ENCODE results near the gene NADK2. TPM values are rescaled to one million over a fixed set of nuclear protein-coding genes. Genes with fewer than 3 reads are reported as not detected.
A peak's percentile ranks its signal among the peaks of the same experiment; 100 is the strongest.

NADK2 gene
- total RNA-seq, 1 experiment from 2014 or later = 36.9 TPM

GRCh38 chr5:36228505-36228904, 13.2 kb downstream of the NADK2 start:
- H2AFZ ChIP-seq (ENCODE audit: low read length) = no peak overlapping the region
- H3K36me3 ChIP-seq (ENCODE audit: insufficient read depth, low read length) = peaks cover 24% of the 10 kb centered on the region
- H3K4me2 ChIP-seq (ENCODE audit: low read depth, low read length, poor library complexity, severe bottlenecking) = no peak overlapping the region
- H3K9me3 ChIP-seq (ENCODE audit: low read length) = no peaks in the 10 kb centered on the region
- no peak overlapping the region for H3K4me3 ChIP-seq (ENCODE audit: low read length)
- peaks cover 78% of the 10 kb centered on the region for H3K79me2 ChIP-seq (ENCODE audit: low read length)
- no peak overlapping the region for H3K27ac ChIP-seq (ENCODE audit: low read length)
- H3K4me1 ChIP-seq (ENCODE audit: low read length) = peaks cover 52% of the 10 kb centered on the region
- DNase-seq = no peak
- no peaks in the 10 kb centered on the region for H3K9me2 ChIP-seq (replicated peaks; ENCODE audit: insufficient read depth, low read length)
- H4K20me1 ChIP-seq (ENCODE audit: insufficient read depth, low read depth, low read length) = no peaks in the 10 kb centered on the region
- H3K9ac ChIP-seq (ENCODE audit: low read length) = no peak overlapping the region
- no peaks in the 10 kb centered on the region for H3K27me3 ChIP-seq (ENCODE audit: low read length)

DNA sequence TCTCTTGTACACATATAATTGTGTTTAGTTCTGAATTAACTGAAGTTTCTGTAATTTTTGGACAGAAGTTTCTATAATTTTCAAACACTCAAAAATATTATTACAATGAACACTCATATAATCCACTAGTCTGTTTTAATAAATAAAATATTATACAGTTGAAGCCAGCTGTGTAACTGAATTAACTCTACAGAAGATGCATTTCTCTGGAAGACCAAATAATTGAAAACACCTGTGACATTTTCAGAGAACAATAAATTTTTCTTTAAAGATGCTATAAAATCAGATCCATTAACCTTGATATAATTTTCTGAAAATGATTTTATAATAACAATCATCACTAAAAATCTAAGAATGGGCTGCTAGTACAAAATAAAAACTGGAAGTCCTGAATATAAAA, 14.7 kb downstream of the NADK2 start:
- H3K9me3 ChIP-seq (ENCODE audit: low read length) = no peaks in the 10 kb centered on the region
- no peak overlapping the region for H2AFZ ChIP-seq (ENCODE audit: low read length)
- H3K4me2 ChIP-seq (ENCODE audit: low read depth, low read length, poor library complexity, severe bottlenecking) = no peak overlapping the region
- H3K4me1 ChIP-seq (ENCODE audit: low read length) = peaks cover 49% of the 10 kb centered on the region
- no peaks in the 10 kb centered on the region for H3K27me3 ChIP-seq (ENCODE audit: low read length)
- no peaks in the 10 kb centered on the region for H3K9me2 ChIP-seq (replicated peaks; ENCODE audit: insufficient read depth, low read length)
- H3K79me2 ChIP-seq (ENCODE audit: low read length) = peaks cover 75% of the 10 kb centered on the region
- no peak for DNase-seq
- H4K20me1 ChIP-seq (ENCODE audit: insufficient read depth, low read depth, low read length) = no peaks in the 10 kb centered on the region
- no peak overlapping the region for H3K27ac ChIP-seq (ENCODE audit: low read length)
- H3K36me3 ChIP-seq (ENCODE audit: insufficient read depth, low read length) = peaks cover 29% of the 10 kb centered on the region
- H3K4me3 ChIP-seq (ENCODE audit: low read length) = no peak overlapping the region
- H3K9ac ChIP-seq (ENCODE audit: low read length) = no peak overlapping the region

- Histone ChIP-seq H3K9me2 (replicated peaks; ENCODE audit: insufficient read depth, low read length) (no peaks in the 10 kb centered on the region), H3K27me3 (ENCODE audit: low read length) (no peaks in the 10 kb centered on the region), H3K4me1 (ENCODE audit: low read length) (peaks cover 23% of the 10 kb centered on the region), H3K4me2 (ENCODE audit: low read depth, low read length, poor library complexity, severe bottlenecking) (no peak overlapping the region), H3K36me3 (ENCODE audit: insufficient read depth, low read length) (peaks cover 65% of the 10 kb centered on the region), H4K20me1 (ENCODE audit: insufficient read depth, low read depth, low read length) (no peaks in the 10 kb centered on the region), H3K79me2 (ENCODE audit: low read length) (peaks cover 43% of the 10 kb centered on the region), H3K9ac (ENCODE audit: low read length) (no peak overlapping the region), H3K9me3 (ENCODE audit: low read length) (no peaks in the 10 kb centered on the region), H3K27ac (ENCODE audit: low read length) (peak overlapping the region; percentile 65), H2AFZ (ENCODE audit: low read length) (no peak overlapping the region), H3K4me3 (ENCODE audit: low read length) (no peak overlapping the region)
- no peak for DNase-seq
Observed at GRCh38 chr5:36222620-36223019, 19.1 kb downstream of the NADK2 start.

DNA sequence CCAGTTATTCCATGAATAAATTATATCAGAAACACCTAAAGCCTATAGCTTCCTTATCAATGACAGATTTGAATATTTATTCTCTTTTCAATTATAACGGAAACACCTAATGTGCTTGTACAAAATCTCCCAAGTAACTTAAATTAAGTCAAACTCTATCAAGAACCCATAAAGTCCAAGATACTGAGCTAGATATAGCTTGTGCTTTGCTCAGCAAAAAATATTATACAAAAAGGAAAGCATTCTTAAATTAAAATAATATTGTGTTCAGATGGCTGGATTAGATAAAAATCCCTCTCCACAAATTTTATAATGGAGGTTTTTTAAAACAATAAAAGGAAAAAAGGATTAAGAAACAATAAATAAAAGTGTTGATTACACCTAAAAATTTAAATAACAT, 23.7 kb downstream of the NADK2 start:
- Histone ChIP-seq H3K4me1 (ENCODE audit: low read length) (peaks cover 39% of the 10 kb centered on the region), H4K20me1 (ENCODE audit: insufficient read depth, low read depth, low read length) (no peaks in the 10 kb centered on the region), H3K9me3 (ENCODE audit: low read length) (no peaks in the 10 kb centered on the region), H3K4me2 (ENCODE audit: low read depth, low read length, poor library complexity, severe bottlenecking) (no peak overlapping the region), H3K79me2 (ENCODE audit: low read length) (peaks cover 31% of the 10 kb centered on the region), H3K36me3 (ENCODE audit: insufficient read depth, low read length) (peaks cover 75% of the 10 kb centered on the region), H3K9me2 (replicated peaks; ENCODE audit: insufficient read depth, low read length) (no peaks in the 10 kb centered on the region), H3K27me3 (ENCODE audit: low read length) (no peaks in the 10 kb centered on the region), H2AFZ (ENCODE audit: low read length) (no peak overlapping the region), H3K4me3 (ENCODE audit: low read length) (no peak overlapping the region), H3K9ac (ENCODE audit: low read length) (no peak overlapping the region), H3K27ac (ENCODE audit: low read length) (no peak overlapping the region)
- no peak for DNase-seq

GRCh38 chr5:36217567-36217966, 24.2 kb downstream of the NADK2 start:
- Histone ChIP-seq H3K27me3 (ENCODE audit: low read length) (no peaks in the 10 kb centered on the region), H3K79me2 (ENCODE audit: low read length) (peaks cover 32% of the 10 kb centered on the region), H3K9ac (ENCODE audit: low read length) (no peak overlapping the region), H3K4me1 (ENCODE audit: low read length) (peaks cover 35% of the 10 kb centered on the region), H3K9me2 (replicated peaks; ENCODE audit: insufficient read depth, low read length) (no peaks in the 10 kb centered on the region), H3K9me3 (ENCODE audit: low read length) (no peaks in the 10 kb centered on the region), H3K36me3 (ENCODE audit: insufficient read depth, low read length) (peaks cover 77% of the 10 kb centered on the region), H3K4me2 (ENCODE audit: low read depth, low read length, poor library complexity, severe bottlenecking) (peak overlapping the region; percentile 48), H2AFZ (ENCODE audit: low read length) (no peak overlapping the region), H3K4me3 (ENCODE audit: low read length) (no peak overlapping the region), H4K20me1 (ENCODE audit: insufficient read depth, low read depth, low read length) (no peaks in the 10 kb centered on the region), H3K27ac (ENCODE audit: low read length) (peak overlapping the region; percentile 76)
- no peak for DNase-seq

DNA sequence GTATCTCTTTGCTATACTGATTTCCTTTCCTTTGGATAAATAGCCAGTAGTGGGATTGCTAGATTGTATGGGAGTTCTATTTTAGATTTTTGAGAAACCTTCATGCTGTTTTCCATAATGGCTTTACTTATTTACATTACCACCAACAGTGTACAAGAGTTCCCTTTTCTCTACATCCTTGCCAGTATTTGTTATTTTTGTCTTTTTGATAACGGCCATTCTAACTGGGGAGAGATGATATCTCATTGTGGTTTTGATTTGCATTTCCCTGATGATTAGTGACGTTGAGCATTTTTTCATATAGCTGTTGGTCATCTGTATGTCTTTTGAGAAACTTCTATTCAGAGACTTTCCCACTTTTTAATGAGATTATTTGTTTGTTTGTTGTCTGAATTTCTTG, 25.8 kb downstream of the NADK2 start:
- Histone ChIP-seq H2AFZ (ENCODE audit: low read length) (no peak overlapping the region), H3K4me2 (ENCODE audit: low read depth, low read length, poor library complexity, severe bottlenecking) (peak overlapping the region; percentile 48), H3K9me2 (replicated peaks; ENCODE audit: insufficient read depth, low read length) (no peaks in the 10 kb centered on the region), H3K27ac (ENCODE audit: low read length) (peak overlapping the region; percentile 76), H3K79me2 (ENCODE audit: low read length) (peaks cover 23% of the 10 kb centered on the region), H3K36me3 (ENCODE audit: insufficient read depth, low read length) (peaks cover 70% of the 10 kb centered on the region), H3K9me3 (ENCODE audit: low read length) (no peaks in the 10 kb centered on the region), H3K9ac (ENCODE audit: low read length) (no peak overlapping the region), H3K27me3 (ENCODE audit: low read length) (no peaks in the 10 kb centered on the region), H4K20me1 (ENCODE audit: insufficient read depth, low read depth, low read length) (no peaks in the 10 kb centered on the region), H3K4me3 (ENCODE audit: low read length) (no peak overlapping the region), H3K4me1 (ENCODE audit: low read length) (peaks cover 32% of the 10 kb centered on the region)
- peak; percentile 65 for DNase-seq

DNA sequence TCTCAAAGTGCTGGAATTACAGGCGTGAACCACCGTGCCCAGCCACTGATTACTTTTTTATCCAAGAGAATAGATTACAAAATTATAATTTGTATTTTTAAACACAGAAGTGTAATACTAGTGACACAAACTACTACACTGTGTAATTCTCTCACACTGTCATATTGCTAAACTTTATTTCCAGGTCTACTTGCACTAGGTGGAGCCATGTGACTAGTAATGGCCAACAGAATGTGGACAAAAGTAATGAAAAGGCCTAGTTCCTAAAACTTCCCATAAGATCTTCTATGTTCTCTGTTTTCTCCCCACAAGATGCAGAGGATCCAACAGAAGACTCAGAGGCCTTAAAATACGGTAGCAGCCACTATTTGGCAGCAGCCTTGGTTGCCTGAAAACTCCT, 27.3 kb downstream of the NADK2 start:
- peak; percentile 56 for DNase-seq
- H3K27me3 ChIP-seq (ENCODE audit: low read length) = no peaks in the 10 kb centered on the region
- no peak overlapping the region for H2AFZ ChIP-seq (ENCODE audit: low read length)
- H3K36me3 ChIP-seq (ENCODE audit: insufficient read depth, low read length) = peaks cover 65% of the 10 kb centered on the region
- no peaks in the 10 kb centered on the region for H3K9me3 ChIP-seq (ENCODE audit: low read length)
- H3K9ac ChIP-seq (ENCODE audit: low read length) = no peak overlapping the region
- H3K27ac ChIP-seq (ENCODE audit: low read length) = peak overlapping the region; percentile 76; the same call in 1 of the 2 replicates
- no peaks in the 10 kb centered on the region for H4K20me1 ChIP-seq (ENCODE audit: insufficient read depth, low read depth, low read length)
- H3K4me2 ChIP-seq (ENCODE audit: low read depth, low read length, poor library complexity, severe bottlenecking) = no peak overlapping the region
- H3K9me2 ChIP-seq (replicated peaks; ENCODE audit: insufficient read depth, low read length) = no peaks in the 10 kb centered on the region
- no peak overlapping the region for H3K4me3 ChIP-seq (ENCODE audit: low read length)
- peaks cover 22% of the 10 kb centered on the region for H3K79me2 ChIP-seq (ENCODE audit: low read length)
- H3K4me1 ChIP-seq (ENCODE audit: low read length) = peaks cover 32% of the 10 kb centered on the region

DNA sequence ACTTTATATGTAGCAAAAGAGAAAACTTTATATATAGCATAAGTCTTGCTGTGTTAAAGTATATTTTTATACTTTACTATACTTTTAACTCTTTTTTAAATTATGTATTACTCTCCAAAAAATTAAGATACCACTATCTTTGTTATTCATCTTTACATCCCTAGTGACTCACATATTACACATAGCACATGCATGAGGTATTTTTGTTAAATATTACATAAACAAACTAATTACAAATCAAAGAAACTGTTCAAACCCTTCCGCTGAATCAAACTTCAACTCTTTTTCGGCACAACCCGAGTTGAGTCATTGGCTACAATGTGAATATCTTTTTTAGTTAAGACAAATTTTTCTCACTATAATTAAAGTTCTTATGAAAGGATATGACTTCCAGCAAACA, 32.1 kb downstream of the NADK2 start:
- no peak overlapping the region for H3K4me2 ChIP-seq (ENCODE audit: low read depth, low read length, poor library complexity, severe bottlenecking)
- H3K9ac ChIP-seq (ENCODE audit: low read length) = no peak overlapping the region
- H3K27ac ChIP-seq (ENCODE audit: low read length) = no peak overlapping the region
- H3K9me2 ChIP-seq (replicated peaks; ENCODE audit: insufficient read depth, low read length) = no peaks in the 10 kb centered on the region
- no peak for DNase-seq
- H3K9me3 ChIP-seq (ENCODE audit: low read length) = no peaks in the 10 kb centered on the region
- no peaks in the 10 kb centered on the region for H3K27me3 ChIP-seq (ENCODE audit: low read length)
- peaks cover 9% of the 10 kb centered on the region; the same call in 1 of the 2 replicates for H3K4me1 ChIP-seq (ENCODE audit: low read length)
- peaks cover 56% of the 10 kb centered on the region; the same call in 1 of the 2 replicates for H3K36me3 ChIP-seq (ENCODE audit: insufficient read depth, low read length)
- no peak overlapping the region for H2AFZ ChIP-seq (ENCODE audit: low read length)
- no peak overlapping the region for H3K4me3 ChIP-seq (ENCODE audit: low read length)
- no peaks in the 10 kb centered on the region for H4K20me1 ChIP-seq (ENCODE audit: insufficient read depth, low read depth, low read length)
- H3K79me2 ChIP-seq (ENCODE audit: low read length) = peaks cover 18% of the 10 kb centered on the region

DNA sequence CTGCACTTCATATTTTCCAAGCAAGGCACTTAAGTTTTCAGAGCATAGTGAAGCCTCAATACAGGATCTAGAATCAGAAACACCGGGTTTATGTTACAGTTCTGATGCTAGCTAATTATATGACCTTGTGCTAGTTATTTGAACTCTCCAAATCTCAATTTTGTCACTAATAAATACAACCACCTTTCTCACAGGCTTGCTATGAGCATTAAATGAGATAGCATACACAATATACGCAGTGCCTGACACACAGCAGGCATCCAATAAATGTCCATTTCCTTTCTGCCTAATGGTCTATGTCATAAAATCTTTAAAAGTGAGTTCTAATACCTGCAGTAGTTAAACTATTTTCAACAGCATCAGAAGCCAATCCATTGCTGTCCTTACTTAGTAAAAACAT, 32.9 kb downstream of the NADK2 start:
- no peak for DNase-seq
- Histone ChIP-seq H3K9me2 (replicated peaks; ENCODE audit: insufficient read depth, low read length) (no peaks in the 10 kb centered on the region), H3K9ac (ENCODE audit: low read length) (no peak overlapping the region)

More for the DNA sequence above, 32.9 kb downstream of the NADK2 start:
- Histone ChIP-seq H2AFZ (ENCODE audit: low read length) (no peak overlapping the region), H4K20me1 (ENCODE audit: insufficient read depth, low read depth, low read length) (no peaks in the 10 kb centered on the region), H3K27ac (ENCODE audit: low read length) (no peak overlapping the region), H3K4me3 (ENCODE audit: low read length) (no peak overlapping the region), H3K4me1 (ENCODE audit: low read length) (peaks cover 8% of the 10 kb centered on the region; the same call in 1 of the 2 replicates), H3K4me2 (ENCODE audit: low read depth, low read length, poor library complexity, severe bottlenecking) (no peak overlapping the region), H3K27me3 (ENCODE audit: low read length) (no peaks in the 10 kb centered on the region), H3K36me3 (ENCODE audit: insufficient read depth, low read length) (peaks cover 52% of the 10 kb centered on the region; the same call in 1 of the 2 replicates), H3K79me2 (ENCODE audit: low read length) (peaks cover 20% of the 10 kb centered on the region), H3K9me3 (ENCODE audit: low read length) (no peaks in the 10 kb centered on the region)
